KMS-11 (cell line): ENCODE results near the gene PRSS8.
"Not testable (repeated sequence)": the region's sequence is repeated elsewhere in the genome, so short reads cannot be mapped to it uniquely, and the experiment has no call there.

Experiments
- H2AFZ ChIP-seq: fragments of 200-600 bp; sonication (generic); 2 replicates; pipeline ENCODE4 v1.6.1; 2016; ENCODE audit warnings: antibody characterized with exemption, mixed run types, low read depth
- H3K27ac ChIP-seq: fragments of 200-600 bp; sonication (generic); 2 replicates; pipeline ENCODE4 v1.6.1; 2016; ENCODE audit warnings: mild to moderate bottlenecking, mixed run types
- H3K27me3 ChIP-seq: fragments of 200-600 bp; sonication (generic); 2 replicates; pipeline ENCODE4 v1.6.1; 2017; ENCODE audit warnings: mild to moderate bottlenecking, low read depth, mixed run types, moderate library complexity; ENCODE audit not compliant: insufficient read depth
- H3K36me3 ChIP-seq: fragments of 200-600 bp; sonication (generic); 2 replicates; pipeline ENCODE4 v1.6.1; 2017; ENCODE audit warnings: mild to moderate bottlenecking, mixed run types; ENCODE audit not compliant: insufficient read depth
- H3K4me1 ChIP-seq: fragments of 200-600 bp; sonication (generic); 2 replicates; pipeline ENCODE4 v1.6.1; 2016; ENCODE audit warnings: mild to moderate bottlenecking, low read depth, mixed run types; ENCODE audit not compliant: poor library complexity, severe bottlenecking
- H3K4me2 ChIP-seq: fragments of 200-600 bp; sonication (generic); 2 replicates; pipeline ENCODE4 v1.7.0; 2016; ENCODE audit warnings: mild to moderate bottlenecking, mixed run types
- H3K4me3 ChIP-seq: fragments of 200-600 bp; sonication (generic); IDR thresholded peaks from 2 replicates; pipeline ENCODE4 v1.6.1; 2017; ENCODE audit warnings: low read depth, low read length, mixed read lengths; ENCODE audit not compliant: insufficient read depth
- H3K79me2 ChIP-seq: fragments of 200-600 bp; sonication (generic); 2 replicates; pipeline ENCODE4 v1.6.1; 2016; ENCODE audit warnings: low read depth, mixed run types; ENCODE audit not compliant: insufficient read depth
- H3K9ac ChIP-seq: fragments of 200-600 bp; sonication (generic); 2 replicates; pipeline ENCODE4 v1.6.1; 2016; ENCODE audit warnings: mild to moderate bottlenecking, mixed run types
- H4K20me1 ChIP-seq: fragments of 200-600 bp; sonication (generic); 2 replicates; pipeline ENCODE4 v1.6.1; 2016; ENCODE audit warnings: mild to moderate bottlenecking, mixed run types; ENCODE audit not compliant: insufficient read depth
- CTCF ChIP-seq: fragments of 200-600 bp; sonication (generic); conservative IDR thresholded peaks from 2 replicates; pipeline ENCODE4 v1.6.1; 2017; ENCODE audit warnings: low read depth, mild to moderate bottlenecking, antibody characterized with exemption, low read length, moderate library complexity, mixed read lengths

PRSS8 gene

GRCh38 chr16:31145398-31145990 is 10.0 kb upstream of the PRSS8 start:
- H3K4me2 ChIP-seq, result no peak overlapping the region
- TF ChIP-seq CTCF, result no peak
- no peak overlapping the region for H2AFZ ChIP-seq

GRCh38 chr16:31144418-31144817 is 8.9 kb upstream of the PRSS8 start:
- not testable (repeated sequence) for H3K36me3 ChIP-seq, H3K4me3 ChIP-seq, H3K27ac ChIP-seq, H3K27me3 ChIP-seq, H3K79me2 ChIP-seq, H2AFZ ChIP-seq, H3K9ac ChIP-seq, H3K4me2 ChIP-seq, H4K20me1 ChIP-seq
- peaks cover 19% of the 10 kb centered on the region for H3K4me1 ChIP-seq

More at GRCh38 chr16:31145398-31145990, 10.0 kb upstream of the PRSS8 start:
- Histone ChIP-seq H3K27me3 (no peaks in the 10 kb centered on the region; the same call in 1 of the 2 replicates), H3K27ac (no peak overlapping the region), H3K4me1 (peaks cover 19% of the 10 kb centered on the region), H3K4me3 (no peak overlapping the region), H3K79me2 (no peaks in the 10 kb centered on the region), H3K9ac (no peak overlapping the region), H3K36me3 (no peaks in the 10 kb centered on the region), H4K20me1 (no peaks in the 10 kb centered on the region)

DNA sequence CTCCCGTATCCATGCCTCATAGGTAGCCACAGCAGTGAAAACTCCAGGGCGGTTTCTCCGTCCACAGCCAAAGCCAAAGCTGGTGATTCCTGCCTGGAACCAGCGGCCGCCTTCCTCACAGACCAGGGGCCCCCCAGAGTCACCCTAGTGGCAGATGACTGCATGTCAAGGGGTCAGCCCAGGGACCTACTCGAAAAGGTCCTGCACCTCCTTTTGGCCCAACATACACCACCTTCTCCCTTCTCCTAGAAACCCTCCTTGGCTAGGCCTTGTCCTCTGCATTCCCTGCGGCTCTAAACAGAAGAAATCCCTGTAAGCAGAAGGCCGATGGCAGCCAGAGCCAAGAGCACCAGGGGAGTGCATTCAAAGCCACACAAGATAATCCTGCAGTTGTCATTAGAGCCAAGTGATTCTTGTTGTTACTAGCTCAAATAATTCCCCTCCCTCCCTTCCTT is 8.2 kb upstream of the PRSS8 start:
- Histone ChIP-seq H3K9ac (no peak overlapping the region), H3K27me3 (no peaks in the 10 kb centered on the region; the same call in 1 of the 2 replicates), H2AFZ (no peak overlapping the region), H3K27ac (no peak overlapping the region), H3K4me1 (peaks cover 19% of the 10 kb centered on the region), H3K36me3 (no peaks in the 10 kb centered on the region), H3K79me2 (no peaks in the 10 kb centered on the region), H3K4me2 (no peak overlapping the region), H3K4me3 (no peak overlapping the region), H4K20me1 (no peaks in the 10 kb centered on the region)
- no peak for TF ChIP-seq CTCF

GRCh38 chr16:31143011-31143693 is 7.6 kb upstream of the PRSS8 start:
- no peaks in the 10 kb centered on the region for H3K36me3 ChIP-seq
- no peaks in the 10 kb centered on the region; the same call in 1 of the 2 replicates for H3K27me3 ChIP-seq
- H3K79me2 ChIP-seq, result no peaks in the 10 kb centered on the region
- no peak overlapping the region for H3K4me3 ChIP-seq
- H3K4me1 ChIP-seq, result peaks cover 19% of the 10 kb centered on the region
- no peak for TF ChIP-seq CTCF
- H3K9ac ChIP-seq, result peak overlapping the region; percentile 58; the same call in 1 of the 2 replicates
- H2AFZ ChIP-seq, result peak overlapping the region; percentile 98
- peak overlapping the region; percentile 77 for H3K4me2 ChIP-seq
- H3K27ac ChIP-seq, result no peak overlapping the region
- H4K20me1 ChIP-seq, result no peaks in the 10 kb centered on the region
